GM12878 (cell line): ENCODE measurements around the gene CD2BP2. TPM values are rescaled to one million over a fixed set of nuclear protein-coding genes. Genes with fewer than 3 reads are reported as not detected.

ENCODE experiments used
- ATAC-seq: fragments of 200-7000 bp; cut with Tn5 transposase; 3 replicates; pipeline ENCODE4 v1.9.1; 2020; ENCODE audit warnings: mild to moderate bottlenecking, moderate library complexity
- BruUV-seq: library from RNA; stranded (reverse); fragments of 400-500 nt; replicated peaks from 2 replicates; lab custom pipeline; 2021; lab: Mats Ljungman, UMichigan
- CTCF ChIA-PET: fragments of 300-600 bp; sonication (Branson Sonifier 250); formaldehyde crosslinking; extraction: SDS; loops from one replicate; lab custom pipeline; 2021; ENCODE audit warnings: inconsistent platforms; lab: Yijun Ruan, JAX
- POLR2A ChIA-PET: fragments of 350-600 bp; formaldehyde crosslinking; extraction: SDS; loops from one replicate; lab custom pipeline; 2021; ENCODE audit warnings: inconsistent platforms; lab: Charles Lee
- RAD21 ChIA-PET: fragments of 300-600 bp; sonication (Branson Sonifier 250); formaldehyde crosslinking; loops from one replicate; lab custom pipeline; 2023; ENCODE audit warnings: antibody characterized with exemption; ENCODE audit not compliant: unreplicated experiment; lab: Charles Lee
- SMC1A ChIA-PET: fragments of 300-600 bp; sonication (Branson Sonifier 250); formaldehyde crosslinking; loops from one replicate; lab custom pipeline; 2023; ENCODE audit not compliant: unreplicated experiment, uncharacterized antibody; lab: Charles Lee
- DNase-seq: peaks from one replicate; pipeline ENCODE4 v3.0.0-alpha.2; 2011; ENCODE audit warnings: low read depth, low spot score
- FAIRE-seq: peaks from 3 replicates; lab custom pipeline; 2011; peaks lifted over from hg19 to GRCh38; lab: Jason Lieb, UNC
- H2AFZ ChIP-seq: 2 replicates; pipeline ENCODE4 v1.6.0; 2011; ENCODE audit warnings: low read depth, low read length, control low read depth; ENCODE audit not compliant: control insufficient read depth
- H3K27ac ChIP-seq: 2 replicates; pipeline ENCODE4 v1.5.1; 2011; ENCODE audit warnings: control low read depth; ENCODE audit not compliant: control insufficient read depth, insufficient read depth
- H3K27me3 ChIP-seq, 2 experiments: replicated peaks in 1 of 2; 2 replicates each; pipeline versions ENCODE4 v1.6.0 to v1.6.1; 2011; ENCODE audit warnings: low read length in 1 of 2; ENCODE audit not compliant: control insufficient read depth in 2 of 2, insufficient read depth in 2 of 2
- H3K36me3 ChIP-seq, 2 experiments: 2 replicates each; pipeline ENCODE4 v1.5.1; 2011; ENCODE audit warnings: low read length in 1 of 2; ENCODE audit not compliant: control insufficient read depth in 2 of 2, insufficient read depth in 2 of 2
- H3K4me1 ChIP-seq: 2 replicates; pipeline ENCODE4 v1.6.1; 2011; ENCODE audit warnings: mild to moderate bottlenecking, low read length, moderate library complexity, mixed read lengths; ENCODE audit not compliant: control insufficient read depth, insufficient read depth
- H3K4me2 ChIP-seq: 2 replicates; pipeline ENCODE4 v1.6.0; 2011; ENCODE audit warnings: control low read depth; ENCODE audit not compliant: control insufficient read depth, insufficient read depth
- H3K4me3 ChIP-seq: fragments of 200-600 bp; sonication (generic); 2 replicates; pipeline ENCODE4 v1.5.1; 2016
- H3K79me2 ChIP-seq: 2 replicates; pipeline ENCODE4 v1.6.0; 2011; ENCODE audit warnings: low read length; ENCODE audit not compliant: control insufficient read depth, insufficient read depth
- H3K9ac ChIP-seq: 2 replicates; pipeline ENCODE4 v1.8.0; 2011; ENCODE audit warnings: low read length, control low read depth, mixed read lengths; ENCODE audit not compliant: control insufficient read depth, insufficient read depth
- H3K9me3 ChIP-seq: replicated peaks from 3 replicates; pipeline ENCODE4 v1.5.1; 2011; ENCODE audit warnings: mild to moderate bottlenecking, low read length; ENCODE audit not compliant: control insufficient read depth, insufficient read depth
- H4K20me1 ChIP-seq: 2 replicates; pipeline ENCODE4 v1.6.0; 2011; ENCODE audit not compliant: control insufficient read depth, insufficient read depth
- ATF2 ChIP-seq: IDR thresholded peaks from 2 replicates; pipeline ENCODE4 v1.6.1; 2012; ENCODE audit warnings: low read length, inconsistent platforms
- CBX3 ChIP-seq: fragments of 200-600 bp; sonication (generic); IDR thresholded peaks from 2 replicates; pipeline ENCODE4 v1.6.1; 2016; ENCODE audit warnings: low read depth, borderline replicate concordance
- ESRRA ChIP-seq: IDR thresholded peaks from 2 replicates; pipeline ENCODE4 v1.6.1; 2012; ENCODE audit warnings: mild to moderate bottlenecking, low read length, improper control_type of control experiment
- RELB ChIP-seq: fragments of 450-650 bp; IDR thresholded peaks from 2 replicates; pipeline ENCODE4 v1.6.1; 2017; ENCODE audit warnings: low read depth, mild to moderate bottlenecking, moderate library complexity
- ZNF207 ChIP-seq: fragments of 450-650 bp; IDR thresholded peaks from 2 replicates; pipeline ENCODE4 v1.6.1; 2014; ENCODE audit warnings: antibody characterized with exemption, mild to moderate bottlenecking, borderline replicate concordance
- WGBS: methylation state at CpG from one replicate; pipeline ENCODE4 v1.1.6; 2016; ENCODE audit warnings: low lambda C conversion rate; ENCODE audit not compliant: insufficient replicate concordance, insufficient coverage; ENCODE audit errors: missing lambda C conversion rate; 5-methylcytosine and 5-hydroxymethylcytosine counted together
- in situ Hi-C: fragments of 300-500 bp; cut with MboI; formaldehyde crosslinking; loops from 9 replicates; pipeline ENCODE4 v1.14.3; 2018; ENCODE audit warnings: mixed read lengths
- intact Hi-C: fragments of 100-400 bp; cut with micrococcal nuclease; formaldehyde crosslinking; loops from one replicate; pipeline ENCODE4 v1.14.2; 2022; ENCODE audit not compliant: unreplicated experiment
- polyA plus RNA-seq, 11 experiments: library from polyadenylated mRNA; depleted of rRNA in 4 of 11; unstranded in 6 of 11; stranded (reverse) in 5 of 11; fragments of >200 nt; fragmentation: Nextera tagmentation in 4 of 11; fragmentation: Illumina TruSeq in 1 of 11; extraction: Ambion mirVana in 4 of 11; extraction: Trizol in 1 of 11; gene quantifications; 1 replicate in 1 of 11; 2 replicates in 10 of 11; pipeline versions ENCODE4 v1.2.1 to v1.2.3, GENCODE V29; 2011 to 2016; ENCODE audit warnings: inconsistent platforms in 2 of 11, missing spikeins in 2 of 11, low read depth in 1 of 11
- total RNA-seq, 4 experiments: library from RNA; depleted of rRNA in 3 of 4; stranded (reverse); fragments of >200 nt in 3 of 4; fragmentation: Illumina TruSeq in 1 of 4; extraction: Trizol in 1 of 4; gene quantifications; 2 replicates each; pipeline versions ENCODE4 v1.2.1 to v1.2.3, GENCODE V29; 2013 to 2021
- TF ChIP-seq, protein P1 (sequence below): fragments of 450-650 bp; IDR thresholded peaks from 2 replicates; pipeline ENCODE4 v1.6.1; 2017; ENCODE audit warnings: mild to moderate bottlenecking, moderate library complexity
- TF ChIP-seq, protein P2 (sequence below): fragments of 150-350 bp; IDR thresholded peaks from 2 replicates; pipeline ENCODE4 v1.6.1; 2016; ENCODE audit warnings: low read depth, low read length

Gene CD2BP2
- total and polyA plus RNA-seq, 10 of the 15 experiments (the other 5 are each of a cell fraction or from before 2014, with no cell fraction given), result 3.3 to 47.9 (median 31.8) TPM

DNA sequence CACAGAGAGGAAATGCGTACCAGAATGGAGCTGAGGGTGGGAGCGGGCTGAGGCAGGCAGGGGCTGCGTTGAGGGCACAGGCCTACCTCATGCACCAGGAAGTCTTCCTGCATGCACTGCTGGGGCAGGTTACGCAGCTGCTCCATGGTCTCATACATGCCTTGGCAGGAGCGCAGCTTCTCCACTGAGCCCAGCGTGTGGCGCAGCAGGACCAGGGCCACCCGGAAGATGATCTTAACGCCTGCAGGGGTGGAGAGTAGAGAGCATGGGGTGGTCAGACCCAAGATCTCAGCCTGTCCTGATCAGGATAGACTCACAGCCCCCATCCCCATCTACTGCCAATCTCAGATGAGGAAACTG is 3.4 kb upstream of the CD2BP2 start:
- no peak overlapping the region for H3K4me2 ChIP-seq
- H2AFZ ChIP-seq, result no peak overlapping the region
- in situ Hi-C loops, result no loop called here
- no peak overlapping the region for H3K4me3 ChIP-seq
- POLR2A ChIA-PET, result interaction anchor here (0.5 to 2.2 kb wide), 3 partner anchors 9 to 203 kb away, joined by 4 to 6 read pairs (median 5); no protein-coding TSS in a partner anchor
- TF ChIP-seq ATF2 (no peak), ZNF207 (no peak), ESRRA (no peak), RELB (no peak), CBX3 (no peak)
- TF ChIP-seq, protein P1, sequence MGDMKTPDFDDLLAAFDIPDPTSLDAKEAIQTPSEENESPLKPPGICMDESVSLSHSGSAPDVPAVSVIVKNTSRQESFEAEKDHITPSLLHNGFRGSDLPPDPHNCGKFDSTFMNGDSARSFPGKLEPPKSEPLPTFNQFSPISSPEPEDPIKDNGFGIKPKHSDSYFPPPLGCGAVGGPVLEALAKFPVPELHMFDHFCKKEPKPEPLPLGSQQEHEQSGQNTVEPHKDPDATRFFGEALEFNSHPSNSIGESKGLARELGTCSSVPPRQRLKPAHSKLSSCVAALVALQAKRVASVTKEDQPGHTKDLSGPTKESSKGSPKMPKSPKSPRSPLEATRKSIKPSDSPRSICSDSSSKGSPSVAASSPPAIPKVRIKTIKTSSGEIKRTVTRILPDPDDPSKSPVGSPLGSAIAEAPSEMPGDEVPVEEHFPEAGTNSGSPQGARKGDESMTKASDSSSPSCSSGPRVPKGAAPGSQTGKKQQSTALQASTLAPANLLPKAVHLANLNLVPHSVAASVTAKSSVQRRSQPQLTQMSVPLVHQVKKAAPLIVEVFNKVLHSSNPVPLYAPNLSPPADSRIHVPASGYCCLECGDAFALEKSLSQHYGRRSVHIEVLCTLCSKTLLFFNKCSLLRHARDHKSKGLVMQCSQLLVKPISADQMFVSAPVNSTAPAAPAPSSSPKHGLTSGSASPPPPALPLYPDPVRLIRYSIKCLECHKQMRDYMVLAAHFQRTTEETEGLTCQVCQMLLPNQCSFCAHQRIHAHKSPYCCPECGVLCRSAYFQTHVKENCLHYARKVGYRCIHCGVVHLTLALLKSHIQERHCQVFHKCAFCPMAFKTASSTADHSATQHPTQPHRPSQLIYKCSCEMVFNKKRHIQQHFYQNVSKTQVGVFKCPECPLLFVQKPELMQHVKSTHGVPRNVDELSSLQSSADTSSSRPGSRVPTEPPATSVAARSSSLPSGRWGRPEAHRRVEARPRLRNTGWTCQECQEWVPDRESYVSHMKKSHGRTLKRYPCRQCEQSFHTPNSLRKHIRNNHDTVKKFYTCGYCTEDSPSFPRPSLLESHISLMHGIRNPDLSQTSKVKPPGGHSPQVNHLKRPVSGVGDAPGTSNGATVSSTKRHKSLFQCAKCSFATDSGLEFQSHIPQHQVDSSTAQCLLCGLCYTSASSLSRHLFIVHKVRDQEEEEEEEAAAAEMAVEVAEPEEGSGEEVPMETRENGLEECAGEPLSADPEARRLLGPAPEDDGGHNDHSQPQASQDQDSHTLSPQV, result no peak
- TF ChIP-seq, protein P2, sequence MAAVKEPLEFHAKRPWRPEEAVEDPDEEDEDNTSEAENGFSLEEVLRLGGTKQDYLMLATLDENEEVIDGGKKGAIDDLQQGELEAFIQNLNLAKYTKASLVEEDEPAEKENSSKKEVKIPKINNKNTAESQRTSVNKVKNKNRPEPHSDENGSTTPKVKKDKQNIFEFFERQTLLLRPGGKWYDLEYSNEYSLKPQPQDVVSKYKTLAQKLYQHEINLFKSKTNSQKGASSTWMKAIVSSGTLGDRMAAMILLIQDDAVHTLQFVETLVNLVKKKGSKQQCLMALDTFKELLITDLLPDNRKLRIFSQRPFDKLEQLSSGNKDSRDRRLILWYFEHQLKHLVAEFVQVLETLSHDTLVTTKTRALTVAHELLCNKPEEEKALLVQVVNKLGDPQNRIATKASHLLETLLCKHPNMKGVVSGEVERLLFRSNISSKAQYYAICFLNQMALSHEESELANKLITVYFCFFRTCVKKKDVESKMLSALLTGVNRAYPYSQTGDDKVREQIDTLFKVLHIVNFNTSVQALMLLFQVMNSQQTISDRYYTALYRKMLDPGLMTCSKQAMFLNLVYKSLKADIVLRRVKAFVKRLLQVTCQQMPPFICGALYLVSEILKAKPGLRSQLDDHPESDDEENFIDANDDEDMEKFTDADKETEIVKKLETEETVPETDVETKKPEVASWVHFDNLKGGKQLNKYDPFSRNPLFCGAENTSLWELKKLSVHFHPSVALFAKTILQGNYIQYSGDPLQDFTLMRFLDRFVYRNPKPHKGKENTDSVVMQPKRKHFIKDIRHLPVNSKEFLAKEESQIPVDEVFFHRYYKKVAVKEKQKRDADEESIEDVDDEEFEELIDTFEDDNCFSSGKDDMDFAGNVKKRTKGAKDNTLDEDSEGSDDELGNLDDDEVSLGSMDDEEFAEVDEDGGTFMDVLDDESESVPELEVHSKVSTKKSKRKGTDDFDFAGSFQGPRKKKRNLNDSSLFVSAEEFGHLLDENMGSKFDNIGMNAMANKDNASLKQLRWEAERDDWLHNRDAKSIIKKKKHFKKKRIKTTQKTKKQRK, result no peak
- TF ChIP-seq, all 136 proteins: peak for 0
- H3K79me2 ChIP-seq, result peaks cover 18% of the 10 kb centered on the region
- intact Hi-C loops, result loop anchor here (10.0 kb wide), 1 partner anchor 264 kb away; the partner anchor contains the start of genes TBX6 and YPEL3
- no peak for DNase-seq
- no peak overlapping the region for H3K27ac ChIP-seq
- ATAC-seq, result no peak
- H3K27me3 ChIP-seq, result no peaks in the 10 kb centered on the region
- no peak for FAIRE-seq
- BruUV-seq, result no TSS peak
- H3K36me3 ChIP-seq, result peaks cover 14 to 20% of the 10 kb centered on the region in 2 experiments
- ChIA-PET SMC1A (no interaction called here), CTCF (interaction anchor here (1.3 kb wide), 1 partner anchor 12 kb away, joined by 3 read pairs; no protein-coding TSS in a partner anchor), RAD21 (no interaction called here)
- peaks cover 16% of the 10 kb centered on the region for H3K4me1 ChIP-seq
- H3K9ac ChIP-seq, result no peak overlapping the region
- no peaks in the 10 kb centered on the region for H4K20me1 ChIP-seq
- no peaks in the 10 kb centered on the region for H3K9me3 ChIP-seq
- 90% methylated on average over 9 of the region's 9 CpGs for WGBS
